Epithelial cell of esophagus (primary cell): ENCODE results near the gene GNB2.

Source experiments
- DNase-seq: peaks from one replicate; pipeline ENCODE4 v3.0.0; 2010; ENCODE audit warnings: low read depth
- H3K4me3 ChIP-seq: 2 replicates; pipeline ENCODE4 v1.5.1; 2011; ENCODE audit warnings: mild to moderate bottlenecking, low read length, control low read depth
- TF ChIP-seq, protein P1 (sequence below): IDR thresholded peaks from 2 replicates; pipeline ENCODE4 v1.5.1; 2011; ENCODE audit warnings: low read depth, mild to moderate bottlenecking, low read length, control low read depth, inconsistent platforms; ENCODE audit not compliant: insufficient read depth; ENCODE audit errors: missing control alignments

The GNB2 gene

DNA sequence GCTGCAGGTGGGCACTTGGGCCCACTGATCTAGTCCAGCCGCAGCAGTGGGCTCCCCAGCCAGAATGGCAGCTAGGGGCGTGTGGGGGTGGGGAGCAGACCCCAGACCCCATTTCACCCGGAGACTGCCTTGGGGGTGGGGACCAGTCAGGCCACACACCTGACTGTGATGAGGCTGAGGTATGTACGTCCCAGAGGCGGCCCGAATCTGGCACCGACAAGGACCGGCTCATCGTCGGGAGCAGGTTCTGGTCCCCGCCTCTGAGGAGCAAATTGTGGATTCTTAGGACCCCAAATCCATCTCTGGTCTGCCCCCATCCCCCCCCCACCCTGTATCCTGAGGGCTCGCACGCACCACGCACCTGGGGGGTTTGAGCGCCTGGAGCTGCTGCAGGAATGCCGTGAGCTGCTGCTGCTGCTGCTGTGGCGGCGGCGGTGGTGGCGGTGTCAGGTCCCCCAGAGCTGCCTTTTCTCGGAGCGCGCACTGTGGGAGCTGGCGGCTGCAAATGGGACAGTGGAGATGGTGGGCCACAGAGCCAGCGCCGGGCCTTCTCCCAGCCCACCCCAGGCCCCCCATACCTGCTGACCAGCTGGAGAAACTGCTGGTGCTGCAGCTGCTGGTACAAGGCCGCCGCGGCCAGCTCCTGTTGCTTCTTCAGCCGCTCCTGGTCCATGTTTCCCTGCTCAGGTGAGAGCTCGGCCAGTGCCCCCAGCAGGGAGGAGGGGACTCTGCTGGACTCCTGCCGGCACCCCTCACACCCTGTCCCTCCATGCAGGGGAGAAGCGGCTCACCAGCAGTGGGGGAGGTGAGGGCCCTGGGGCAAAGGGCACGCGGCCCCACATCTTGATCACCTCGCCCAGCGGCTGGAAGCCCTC, 10.4 kb downstream of the GNB2 start:
- no peak overlapping the region for H3K4me3 ChIP-seq
- DNase-seq, result no peak
- TF ChIP-seq, protein P1, sequence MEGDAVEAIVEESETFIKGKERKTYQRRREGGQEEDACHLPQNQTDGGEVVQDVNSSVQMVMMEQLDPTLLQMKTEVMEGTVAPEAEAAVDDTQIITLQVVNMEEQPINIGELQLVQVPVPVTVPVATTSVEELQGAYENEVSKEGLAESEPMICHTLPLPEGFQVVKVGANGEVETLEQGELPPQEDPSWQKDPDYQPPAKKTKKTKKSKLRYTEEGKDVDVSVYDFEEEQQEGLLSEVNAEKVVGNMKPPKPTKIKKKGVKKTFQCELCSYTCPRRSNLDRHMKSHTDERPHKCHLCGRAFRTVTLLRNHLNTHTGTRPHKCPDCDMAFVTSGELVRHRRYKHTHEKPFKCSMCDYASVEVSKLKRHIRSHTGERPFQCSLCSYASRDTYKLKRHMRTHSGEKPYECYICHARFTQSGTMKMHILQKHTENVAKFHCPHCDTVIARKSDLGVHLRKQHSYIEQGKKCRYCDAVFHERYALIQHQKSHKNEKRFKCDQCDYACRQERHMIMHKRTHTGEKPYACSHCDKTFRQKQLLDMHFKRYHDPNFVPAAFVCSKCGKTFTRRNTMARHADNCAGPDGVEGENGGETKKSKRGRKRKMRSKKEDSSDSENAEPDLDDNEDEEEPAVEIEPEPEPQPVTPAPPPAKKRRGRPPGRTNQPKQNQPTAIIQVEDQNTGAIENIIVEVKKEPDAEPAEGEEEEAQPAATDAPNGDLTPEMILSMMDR, result no peak

DNA sequence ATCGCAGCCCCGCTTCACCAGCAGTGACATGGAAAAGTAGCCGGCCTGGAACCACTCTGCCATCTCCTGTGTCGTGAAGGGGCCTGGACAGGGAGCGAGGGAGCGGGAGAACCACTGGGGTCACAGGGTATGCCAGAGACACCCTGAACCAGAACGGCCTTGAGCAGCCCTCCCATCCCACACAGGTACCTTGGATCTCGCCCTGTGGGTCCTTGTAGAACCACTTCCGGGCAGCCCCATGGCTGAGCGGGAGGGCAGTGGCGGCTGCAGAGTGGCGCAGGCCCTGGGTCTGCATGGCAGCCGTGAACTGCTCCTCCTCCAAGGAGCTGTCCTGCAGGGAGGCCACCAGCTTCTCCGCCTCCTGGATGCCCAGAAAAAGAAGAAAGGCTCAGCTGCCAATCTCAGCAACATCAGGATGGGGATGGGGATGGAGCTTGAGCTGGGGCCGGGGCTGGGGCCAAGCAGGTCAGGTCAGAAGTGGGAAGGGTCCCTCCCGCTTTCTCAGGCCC, 11.0 kb downstream of the GNB2 start:
- TF ChIP-seq, protein P1, result no peak
- H3K4me3 ChIP-seq, result no peak overlapping the region
- DNase-seq, result no peak

DNA sequence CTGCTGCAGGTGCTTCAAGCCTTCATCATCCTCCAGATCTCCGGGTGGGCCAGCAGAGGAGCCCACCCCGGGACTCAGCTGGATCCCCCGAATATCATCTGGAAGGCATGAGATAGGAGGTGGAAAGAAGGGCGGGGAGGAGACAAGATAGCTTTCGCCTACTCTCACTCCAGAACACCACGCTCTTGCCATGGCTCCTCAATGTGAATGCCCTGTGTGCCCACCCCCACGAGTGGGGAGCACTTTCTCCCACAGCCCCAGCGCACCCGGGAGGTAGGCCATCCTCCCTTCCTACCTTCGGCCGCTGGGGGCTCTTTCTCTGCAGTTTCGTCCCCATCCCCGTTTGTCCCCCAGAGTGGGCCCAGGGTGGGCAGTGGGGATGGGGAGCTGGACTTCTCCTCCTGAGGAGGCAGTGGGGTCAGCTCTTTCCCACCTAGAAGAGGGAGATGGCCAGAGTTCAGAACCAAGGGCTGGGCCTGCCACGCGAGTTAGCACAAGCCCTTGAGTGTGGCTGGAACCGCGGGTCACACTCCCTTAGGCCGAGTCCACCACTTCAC, 11.6 kb downstream of the GNB2 start:
- no peak overlapping the region for H3K4me3 ChIP-seq
- TF ChIP-seq, protein P1, result no peak
- DNase-seq, result no peak

DNA sequence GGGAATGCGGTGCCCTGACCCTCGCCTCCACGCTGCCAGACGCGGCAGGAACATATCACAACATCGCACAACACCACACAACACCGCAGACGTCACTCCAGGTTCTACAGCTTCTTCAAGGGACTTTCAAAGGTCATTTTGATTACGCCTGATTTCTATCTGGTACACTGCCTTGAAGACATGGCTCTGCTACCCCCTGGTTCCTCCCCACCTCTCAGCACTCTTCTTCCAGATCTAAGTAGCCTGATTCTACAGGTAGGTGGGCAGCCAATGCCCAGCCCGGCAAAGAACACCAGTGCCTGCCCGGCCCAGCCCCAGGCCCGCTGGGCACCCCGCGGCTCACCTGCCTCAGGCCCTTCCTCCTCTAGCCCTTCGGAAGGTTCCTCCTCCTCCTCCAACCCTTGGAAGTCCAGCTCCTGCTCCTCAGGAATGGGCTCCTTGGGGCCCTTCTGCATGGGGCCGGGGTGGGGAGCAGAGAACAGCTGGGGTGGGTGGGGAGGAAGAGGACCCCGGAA, 12.1 kb downstream of the GNB2 start:
- DNase-seq, result no peak
- TF ChIP-seq, protein P1, result no peak
- H3K4me3 ChIP-seq, result no peak overlapping the region

DNA sequence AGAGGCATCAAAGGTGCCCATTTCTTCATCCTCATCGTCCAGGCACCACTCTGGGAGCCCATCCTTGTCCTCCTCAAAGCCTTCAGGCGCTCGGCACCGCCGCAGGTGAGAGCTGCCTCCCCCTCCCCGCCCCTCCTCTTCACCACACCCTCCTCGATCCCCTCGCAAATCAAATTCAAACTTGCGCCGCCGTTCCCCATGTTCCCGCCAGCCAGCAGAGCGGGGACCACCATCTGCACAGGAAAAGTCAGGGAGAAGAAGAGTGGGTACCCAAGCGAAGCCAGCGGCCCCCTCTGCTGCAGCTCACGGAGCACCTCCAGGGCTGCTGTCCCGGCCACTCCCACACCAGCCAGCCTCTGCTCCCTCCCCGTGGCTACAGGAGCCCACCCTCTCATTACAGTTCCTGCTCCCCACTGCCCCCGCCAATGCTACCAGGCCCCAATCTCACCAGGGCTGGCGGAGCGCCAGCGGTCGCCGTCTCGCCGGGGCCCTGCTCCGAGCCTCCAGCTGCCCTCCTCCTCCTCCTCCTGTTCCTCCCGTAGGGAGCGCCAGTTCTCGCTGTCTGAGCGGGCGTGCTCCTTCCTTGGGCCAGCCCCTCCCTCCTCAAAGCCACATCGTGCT, 12.8 kb downstream of the GNB2 start:
- TF ChIP-seq, protein P1, result no peak
- no peak overlapping the region for H3K4me3 ChIP-seq
- no peak for DNase-seq

DNA sequence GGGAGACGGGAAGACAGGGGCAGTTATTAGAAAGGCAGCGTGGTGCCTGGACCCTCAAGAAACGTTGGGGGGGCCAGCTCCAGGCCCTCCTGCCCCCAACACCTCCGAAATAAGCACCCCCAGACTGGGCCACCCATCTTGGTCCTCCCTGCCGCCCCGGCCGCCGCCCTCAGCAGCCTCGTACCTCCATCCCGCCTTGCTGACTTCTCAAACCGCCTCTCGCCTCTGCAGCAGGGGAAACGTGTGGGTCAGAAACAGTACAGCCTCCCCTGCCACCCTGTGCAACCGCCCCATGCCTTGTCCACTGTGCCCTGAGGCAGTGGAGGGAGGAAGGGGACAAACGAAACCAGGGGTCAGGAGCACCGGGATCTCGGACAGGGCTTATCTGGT, 13.3 kb downstream of the GNB2 start:
- no peak for DNase-seq
- TF ChIP-seq, protein P1, result no peak
- no peak overlapping the region for H3K4me3 ChIP-seq
